K562 (cell line): ENCODE measurements around the gene IQCE. TPM values are rescaled to one million over a fixed set of nuclear protein-coding genes. Genes with fewer than 3 reads are reported as not detected.

Experiments used
- ATAC-seq: fragments of 200-7000 bp; cut with Tn5 transposase; 3 replicates; pipeline ENCODE4 v1.9.1; 2020; ENCODE audit warnings: moderate library complexity
- BruUV-seq: library from RNA; stranded (reverse); fragments of 400-500 nt; replicated peaks from 2 replicates; lab custom pipeline; 2021; lab: Mats Ljungman, UMichigan
- CTCF ChIA-PET: fragments of 300-600 bp; formaldehyde crosslinking; extraction: SDS; loops from one replicate; lab custom pipeline; 2021; ENCODE audit warnings: low intra/inter-chr PET ratio; lab: Yijun Ruan, JAX
- POLR2A ChIA-PET: fragments of 300-600, 350-650 bp; sonication (Branson Sonifier 250); formaldehyde crosslinking; extraction: SDS; loops from one replicate; lab custom pipeline; 2021; ENCODE audit warnings: antibody characterized with exemption, inconsistent platforms; lab: Yijun Ruan, JAX
- DNase-seq, 4 experiments: peaks; one replicate each; pipeline versions ENCODE4 v3.0.0 to v3.0.0-alpha.2; 2011 to 2018; ENCODE audit warnings: low spot score in 3 of 4, mixed read lengths in 3 of 4; ENCODE audit errors: extremely low read depth in 1 of 4
- FAIRE-seq: peaks from 2 replicates; lab custom pipeline; 2011; peaks lifted over from hg19 to GRCh38; lab: Jason Lieb, UNC
- H2AFZ ChIP-seq: 2 replicates; pipeline ENCODE4 v1.6.0; 2011; ENCODE audit warnings: low read depth, low read length, control low read depth, inconsistent platforms
- H3K27ac ChIP-seq: fragments of 200-600 bp; 3 replicates; pipeline ENCODE4 v1.8.0; 2011; ENCODE audit warnings: low read depth, mild to moderate bottlenecking, control low read depth, inconsistent platforms, low read length, moderate library complexity, mixed read lengths; ENCODE audit errors: extremely low read depth
- H3K27me3 ChIP-seq, 2 experiments: fragments of 300-600 bp in 1 of 2; 2 replicates in 1 of 2; 3 replicates in 1 of 2; pipeline versions ENCODE4 v1.6.0 to v1.8.0; 2011; ENCODE audit warnings: inconsistent platforms in 2 of 2, low read length in 2 of 2, mild to moderate bottlenecking in 1 of 2, mixed read lengths in 1 of 2, moderate library complexity in 1 of 2; ENCODE audit not compliant: control insufficient read depth in 2 of 2, insufficient read depth in 2 of 2
- H3K36me3 ChIP-seq: fragments of 300-600 bp; 3 replicates; pipeline ENCODE4 v1.8.0; 2011; ENCODE audit warnings: mild to moderate bottlenecking, low read length, inconsistent platforms; ENCODE audit not compliant: control insufficient read depth, insufficient read depth
- H3K4me1 ChIP-seq, 2 experiments: fragments of 200-600 bp in 1 of 2; replicated peaks in 1 of 2; 2 replicates in 1 of 2; 3 replicates in 1 of 2; pipeline versions ENCODE4 v1.5.1 to v1.8.0; 2011; ENCODE audit warnings: inconsistent platforms in 2 of 2, low read length in 2 of 2, mild to moderate bottlenecking in 1 of 2, mixed read lengths in 1 of 2, moderate library complexity in 1 of 2; ENCODE audit not compliant: control insufficient read depth in 2 of 2, insufficient read depth in 2 of 2
- H3K4me2 ChIP-seq: 2 replicates; pipeline ENCODE4 v1.6.1; 2011; ENCODE audit warnings: low read length, control low read depth, inconsistent platforms, mixed read lengths; ENCODE audit not compliant: insufficient read depth
- H3K4me3 ChIP-seq: fragments of 200-600 bp; sonication (generic), shearing (Covaris generic); 2 replicates; pipeline ENCODE4 v1.5.1; 2016; ENCODE audit warnings: control low read depth, inconsistent platforms
- H3K79me2 ChIP-seq: fragments of 200-600 bp; 3 replicates; pipeline ENCODE4 v1.8.0; 2011; ENCODE audit warnings: low read length, inconsistent platforms; ENCODE audit not compliant: control insufficient read depth, insufficient read depth
- H3K9ac ChIP-seq, 2 experiments: 2 replicates each; pipeline versions ENCODE4 v1.6.0 to v1.6.1; 2011; ENCODE audit warnings: low read depth in 2 of 2, low read length in 2 of 2, control low read depth in 1 of 2, inconsistent platforms in 1 of 2, mild to moderate bottlenecking in 1 of 2, mixed read lengths in 1 of 2; ENCODE audit not compliant: insufficient read depth in 1 of 2
- H3K9me1 ChIP-seq: one replicate; pipeline ENCODE4 v1.6.0; 2011; ENCODE audit warnings: inconsistent platforms, mild to moderate bottlenecking, low read length, moderate library complexity; ENCODE audit not compliant: control insufficient read depth, insufficient read depth
- H3K9me3 ChIP-seq: replicated peaks from 2 replicates; pipeline ENCODE4 v1.5.1; 2011; ENCODE audit warnings: low read depth, low read length, inconsistent platforms; ENCODE audit not compliant: control insufficient read depth, insufficient read depth
- H4K20me1 ChIP-seq: replicated peaks from 2 replicates; pipeline ENCODE4 v1.6.1; 2011; ENCODE audit warnings: low read length, inconsistent platforms, mixed read lengths; ENCODE audit not compliant: control insufficient read depth, insufficient read depth
- CBFB ChIP-seq: sonication (generic); formaldehyde crosslinking; IDR thresholded peaks from 2 replicates; pipeline ENCODE4 v1.4.0; 2020; ENCODE audit warnings: mild to moderate bottlenecking, missing genetic modification reagents
- FOXK2 ChIP-seq, 2 experiments: fragments of 450-650 bp; IDR thresholded peaks in 1 of 2; conservative IDR thresholded peaks in 1 of 2; 2 replicates each; pipeline ENCODE4 v1.6.1; 2016; ENCODE audit warnings: low read depth in 2 of 2, mild to moderate bottlenecking in 1 of 2
- GATAD2A ChIP-seq: fragments of 450-650 bp; IDR thresholded peaks from 2 replicates; pipeline ENCODE4 v1.6.1; 2017
- NCOA1 ChIP-seq: fragments of 450-650 bp; IDR thresholded peaks from 2 replicates; pipeline ENCODE4 v1.6.1; 2016; ENCODE audit warnings: low read depth
- NRF1 ChIP-seq, 2 experiments: fragments of 450-650 bp; IDR thresholded peaks in 1 of 2; conservative IDR thresholded peaks in 1 of 2; 2 replicates each; pipeline ENCODE4 v1.6.1; 2014; ENCODE audit warnings: mild to moderate bottlenecking in 2 of 2
- ZEB2 ChIP-seq: fragments of 450-650 bp; IDR thresholded peaks from 2 replicates; pipeline ENCODE4 v1.6.1; 2016
- WGBS: fragments of 100-300 bp; shearing (Covaris generic); methylation state at CpG from one replicate; pipeline ENCODE4 v1.1.6; 2016; ENCODE audit warnings: low coverage, mixed read lengths; ENCODE audit not compliant: insufficient coverage; ENCODE audit errors: missing lambda C conversion rate; 5-methylcytosine and 5-hydroxymethylcytosine counted together
- in situ Hi-C: fragments of 300-500 bp; cut with MboI; formaldehyde crosslinking; loops from 4 replicates; pipeline ENCODE4 v1.15.0; 2018; ENCODE audit warnings: inconsistent platforms, mixed read lengths
- intact Hi-C: fragments of 100-400 bp; cut with micrococcal nuclease; formaldehyde crosslinking; loops from 2 replicates; pipeline ENCODE4 v1.14.2; 2022
- polyA plus RNA-seq, 8 experiments: library from polyadenylated mRNA; depleted of rRNA in 4 of 8; stranded (reverse) in 5 of 8; unstranded in 3 of 8; fragments of >200 nt; fragmentation: Nextera tagmentation in 2 of 8; fragmentation: Illumina TruSeq in 1 of 8; extraction: Ambion mirVana in 2 of 8; extraction: Trizol in 1 of 8; gene quantifications; 2 replicates each; pipeline versions ENCODE4 v1.2.1 to v1.2.3, GENCODE V29; 2011 to 2014; ENCODE audit warnings: inconsistent platforms in 1 of 8, missing spikeins in 1 of 8
- total RNA-seq, 7 experiments: library from RNA; depleted of rRNA in 6 of 7; stranded (reverse); fragments of >200 nt in 6 of 7; fragmentation: Illumina TruSeq in 2 of 7; extraction: Trizol in 2 of 7; gene quantifications; 2 replicates each; pipeline versions ENCODE4 v1.2.1 to v1.2.3, GENCODE V29; 2011 to 2021; ENCODE audit warnings: low replicate concordance in 1 of 7
- TF ChIP-seq, protein P1 (sequence below): sonication (generic); formaldehyde crosslinking; IDR thresholded peaks from 2 replicates; pipeline ENCODE4 v1.8.1; 2023; ENCODE audit warnings: mild to moderate bottlenecking, missing genetic modification reagents
- TF ChIP-seq, protein P2 (sequence below), 2 experiments: fragments of 150-350 bp in 1 of 2; IDR thresholded peaks; 2 replicates each; pipeline ENCODE4 v1.6.1; 2012 to 2016; ENCODE audit warnings: low read depth in 2 of 2, low read length in 2 of 2, mild to moderate bottlenecking in 1 of 2, moderate library complexity in 1 of 2

The IQCE gene
- total and polyA plus RNA-seq, 9 of the 15 experiments (the other 6 are each of a cell fraction or from before 2014, with no cell fraction given): 0.18 to 8.5 (median 4.2) TPM

DNA sequence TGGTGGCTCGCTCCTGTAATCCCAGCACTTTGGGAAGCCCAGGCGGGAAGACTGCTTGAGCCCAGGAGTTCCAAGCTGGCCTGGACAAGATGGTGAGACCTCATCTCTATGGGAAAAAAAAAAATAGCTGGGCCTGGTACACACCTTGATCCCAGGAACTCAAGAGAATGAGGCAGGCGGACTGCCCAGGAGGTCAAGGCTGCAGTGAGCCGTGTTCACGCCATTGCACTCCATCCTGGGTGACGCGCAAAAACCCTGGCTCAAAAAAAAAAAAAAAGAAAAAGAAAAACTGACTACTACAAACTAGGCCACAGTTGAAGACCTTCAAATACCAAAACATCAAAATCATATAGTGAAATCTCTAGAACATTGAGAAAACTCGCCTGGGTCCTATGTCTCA lies 7.4 kb upstream of the IQCE start:
- Histone ChIP-seq H2AFZ (no peak overlapping the region), H3K4me3 (no peak overlapping the region), H3K4me2 (no peak overlapping the region), H3K9ac (no peak overlapping the region), H3K27ac (no peak overlapping the region), H4K20me1 (peaks cover 4% of the 10 kb centered on the region; the same call in 1 of the 2 replicates), H3K79me2 (peaks cover 35% of the 10 kb centered on the region), H3K9me1 (no peaks in the 10 kb centered on the region), H3K4me1 (peaks cover 6 to 16% of the 10 kb centered on the region in 2 experiments; a peak in 3 of 5 replicates), H3K9me3 (no peaks in the 10 kb centered on the region), H3K27me3 (no peaks in the 10 kb centered on the region), H3K36me3 (peaks cover 60% of the 10 kb centered on the region)
- TF ChIP-seq, protein P1, sequence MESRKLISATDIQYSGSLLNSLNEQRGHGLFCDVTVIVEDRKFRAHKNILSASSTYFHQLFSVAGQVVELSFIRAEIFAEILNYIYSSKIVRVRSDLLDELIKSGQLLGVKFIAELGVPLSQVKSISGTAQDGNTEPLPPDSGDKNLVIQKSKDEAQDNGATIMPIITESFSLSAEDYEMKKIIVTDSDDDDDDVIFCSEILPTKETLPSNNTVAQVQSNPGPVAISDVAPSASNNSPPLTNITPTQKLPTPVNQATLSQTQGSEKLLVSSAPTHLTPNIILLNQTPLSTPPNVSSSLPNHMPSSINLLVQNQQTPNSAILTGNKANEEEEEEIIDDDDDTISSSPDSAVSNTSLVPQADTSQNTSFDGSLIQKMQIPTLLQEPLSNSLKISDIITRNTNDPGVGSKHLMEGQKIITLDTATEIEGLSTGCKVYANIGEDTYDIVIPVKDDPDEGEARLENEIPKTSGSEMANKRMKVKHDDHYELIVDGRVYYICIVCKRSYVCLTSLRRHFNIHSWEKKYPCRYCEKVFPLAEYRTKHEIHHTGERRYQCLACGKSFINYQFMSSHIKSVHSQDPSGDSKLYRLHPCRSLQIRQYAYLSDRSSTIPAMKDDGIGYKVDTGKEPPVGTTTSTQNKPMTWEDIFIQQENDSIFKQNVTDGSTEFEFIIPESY: 0 out of 2 replicates have a peak, but pooled peaks have one; percentile 33
- no peak for TF ChIP-seq NRF1 (conservative IDR thresholded peaks at IDR 0.05 in 1 of 2, IDR thresholded peaks at IDR 0.05 in 1 of 2)
- ChIA-PET POLR2A (interaction anchor here (1.4 kb wide), 1 partner anchor 9 kb away, joined by 4 read pairs; no protein-coding TSS in a partner anchor), CTCF (no interaction called here)
- 88% methylated on average over 8 of the region's 8 CpGs for WGBS
- in situ Hi-C loops: no loop called here
- FAIRE-seq (no peak), DNase-seq (no peak), ATAC-seq (no peak)
- BruUV-seq: no TSS peak
- intact Hi-C loops: no loop called here

DNA sequence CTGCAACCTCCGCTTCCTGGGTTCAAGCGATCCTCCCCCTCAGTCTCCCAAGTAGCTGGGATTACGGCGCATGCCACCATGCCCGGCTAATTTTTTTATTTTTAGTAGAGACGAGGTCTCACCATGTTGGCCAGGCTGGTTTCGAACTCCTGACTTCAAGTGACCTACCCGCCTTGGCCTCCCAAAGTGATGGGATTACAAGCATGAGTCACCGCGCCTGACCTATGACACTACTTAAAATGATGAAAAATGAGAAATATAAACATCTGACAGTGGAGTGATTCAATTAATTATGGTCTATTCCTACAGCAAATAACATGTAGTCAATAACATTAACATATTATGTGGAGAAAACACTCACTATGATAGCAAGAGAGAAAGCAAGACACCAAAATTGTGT lies 5.7 kb upstream of the IQCE start:
- Histone ChIP-seq H3K9me3 (no peaks in the 10 kb centered on the region), H2AFZ (no peak overlapping the region), H3K79me2 (peaks cover 35% of the 10 kb centered on the region), H3K27me3 (no peaks in the 10 kb centered on the region), H4K20me1 (peaks cover 4% of the 10 kb centered on the region; the same call in 1 of the 2 replicates), H3K4me3 (no peak overlapping the region), H3K9me1 (no peaks in the 10 kb centered on the region), H3K4me2 (no peak overlapping the region), H3K9ac (no peak overlapping the region), H3K36me3 (peaks cover 45% of the 10 kb centered on the region), H3K27ac (no peak overlapping the region), H3K4me1 (peaks cover 7 to 26% of the 10 kb centered on the region in 2 experiments; a peak in 4 of 5 replicates)
- ChIA-PET POLR2A (interaction anchor here (0.7 kb wide), 1 partner anchor 78 kb away, joined by 3 read pairs; no protein-coding TSS in a partner anchor), CTCF (no interaction called here)
- BruUV-seq: no TSS peak
- FAIRE-seq (no peak), ATAC-seq (no peak), DNase-seq (peak in 1 of 4 experiments; percentile 1)
- intact Hi-C loops: no loop called here
- in situ Hi-C loops: no loop called here
- WGBS: 92% methylated on average over 7 of the region's 10 CpGs
- TF ChIP-seq CBFB (CRISPR knock-in tag) (no peak), ZEB2 (no peak), GATAD2A (no peak), NCOA1 (no peak), FOXK2 (conservative IDR thresholded peaks at IDR 0.05 in 1 of 2, IDR thresholded peaks at IDR 0.05 in 1 of 2; ENCODE audit: low read depth in 2 of 2) (no peak)
- TF ChIP-seq, protein P2, sequence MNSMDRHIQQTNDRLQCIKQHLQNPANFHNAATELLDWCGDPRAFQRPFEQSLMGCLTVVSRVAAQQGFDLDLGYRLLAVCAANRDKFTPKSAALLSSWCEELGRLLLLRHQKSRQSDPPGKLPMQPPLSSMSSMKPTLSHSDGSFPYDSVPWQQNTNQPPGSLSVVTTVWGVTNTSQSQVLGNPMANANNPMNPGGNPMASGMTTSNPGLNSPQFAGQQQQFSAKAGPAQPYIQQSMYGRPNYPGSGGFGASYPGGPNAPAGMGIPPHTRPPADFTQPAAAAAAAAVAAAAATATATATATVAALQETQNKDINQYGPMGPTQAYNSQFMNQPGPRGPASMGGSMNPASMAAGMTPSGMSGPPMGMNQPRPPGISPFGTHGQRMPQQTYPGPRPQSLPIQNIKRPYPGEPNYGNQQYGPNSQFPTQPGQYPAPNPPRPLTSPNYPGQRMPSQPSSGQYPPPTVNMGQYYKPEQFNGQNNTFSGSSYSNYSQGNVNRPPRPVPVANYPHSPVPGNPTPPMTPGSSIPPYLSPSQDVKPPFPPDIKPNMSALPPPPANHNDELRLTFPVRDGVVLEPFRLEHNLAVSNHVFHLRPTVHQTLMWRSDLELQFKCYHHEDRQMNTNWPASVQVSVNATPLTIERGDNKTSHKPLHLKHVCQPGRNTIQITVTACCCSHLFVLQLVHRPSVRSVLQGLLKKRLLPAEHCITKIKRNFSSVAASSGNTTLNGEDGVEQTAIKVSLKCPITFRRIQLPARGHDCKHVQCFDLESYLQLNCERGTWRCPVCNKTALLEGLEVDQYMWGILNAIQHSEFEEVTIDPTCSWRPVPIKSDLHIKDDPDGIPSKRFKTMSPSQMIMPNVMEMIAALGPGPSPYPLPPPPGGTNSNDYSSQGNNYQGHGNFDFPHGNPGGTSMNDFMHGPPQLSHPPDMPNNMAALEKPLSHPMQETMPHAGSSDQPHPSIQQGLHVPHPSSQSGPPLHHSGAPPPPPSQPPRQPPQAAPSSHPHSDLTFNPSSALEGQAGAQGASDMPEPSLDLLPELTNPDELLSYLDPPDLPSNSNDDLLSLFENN (IDR thresholded peaks at IDR 0.05; ENCODE audit: low read depth in 2 of 2, low read length in 2 of 2): no peak
